Activated naive CD8-positive, alpha-beta T cell (primary cell): ENCODE data around the gene CADM1.

ENCODE experiments used
- H3K27ac Mint-ChIP-seq: one replicate; pipeline ENCODE4 v1.8.0; 2021; ENCODE audit warnings: mixed read lengths
- H3K27me3 Mint-ChIP-seq: one replicate; pipeline ENCODE4 v1.8.0; 2021; ENCODE audit warnings: mixed read lengths
- H3K36me3 Mint-ChIP-seq: one replicate; pipeline ENCODE4 v1.8.0; 2021; ENCODE audit warnings: mixed read lengths
- H3K4me1 Mint-ChIP-seq: one replicate; pipeline ENCODE4 v1.8.0; 2021; ENCODE audit warnings: low read depth, mixed read lengths
- H3K4me3 Mint-ChIP-seq: one replicate; pipeline ENCODE4 v1.8.0; 2021; ENCODE audit warnings: mild to moderate bottlenecking, mixed read lengths
- H3K9me3 Mint-ChIP-seq: one replicate; pipeline ENCODE4 v1.8.0; 2021; ENCODE audit warnings: low read depth, mixed read lengths

CADM1 gene

GRCh38 chr11:115333949-115334348 is 170.3 kb downstream of the CADM1 start:
- no peaks in the 10 kb centered on the region for H3K9me3 Mint-ChIP-seq
- H3K4me1 Mint-ChIP-seq: no peaks in the 10 kb centered on the region

DNA sequence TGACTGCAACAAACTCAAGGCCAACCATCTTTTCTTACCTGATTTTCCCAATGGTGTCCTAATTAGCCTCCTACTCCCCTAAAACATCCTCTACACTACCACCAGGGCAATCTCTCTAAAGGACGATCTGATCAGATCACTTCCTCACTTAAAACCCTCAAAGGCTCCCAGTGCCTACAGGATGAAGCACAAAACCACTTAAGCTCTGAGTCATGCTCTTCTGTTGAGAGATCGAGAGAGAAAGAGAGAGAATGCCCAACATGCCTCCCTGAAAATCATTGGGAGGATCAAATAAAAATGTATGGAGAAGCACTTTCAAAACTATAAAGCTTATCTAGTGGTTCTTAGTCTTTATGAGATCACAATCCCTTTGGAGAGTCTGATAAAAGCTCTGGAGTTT is 171.1 kb downstream of the CADM1 start:
- H3K27ac Mint-ChIP-seq: no peak overlapping the region
- H3K4me1 Mint-ChIP-seq: no peaks in the 10 kb centered on the region
- H3K4me3 Mint-ChIP-seq: no peak overlapping the region
- no peaks in the 10 kb centered on the region for H3K9me3 Mint-ChIP-seq
- H3K36me3 Mint-ChIP-seq: no peaks in the 10 kb centered on the region
- H3K27me3 Mint-ChIP-seq: peaks cover 2% of the 10 kb centered on the region

More at GRCh38 chr11:115333949-115334348, 170.3 kb downstream of the CADM1 start:
- Mint-ChIP-seq H3K27me3 (peaks cover 2% of the 10 kb centered on the region), H3K4me3 (no peak overlapping the region), H3K36me3 (no peaks in the 10 kb centered on the region), H3K27ac (no peak overlapping the region)

DNA sequence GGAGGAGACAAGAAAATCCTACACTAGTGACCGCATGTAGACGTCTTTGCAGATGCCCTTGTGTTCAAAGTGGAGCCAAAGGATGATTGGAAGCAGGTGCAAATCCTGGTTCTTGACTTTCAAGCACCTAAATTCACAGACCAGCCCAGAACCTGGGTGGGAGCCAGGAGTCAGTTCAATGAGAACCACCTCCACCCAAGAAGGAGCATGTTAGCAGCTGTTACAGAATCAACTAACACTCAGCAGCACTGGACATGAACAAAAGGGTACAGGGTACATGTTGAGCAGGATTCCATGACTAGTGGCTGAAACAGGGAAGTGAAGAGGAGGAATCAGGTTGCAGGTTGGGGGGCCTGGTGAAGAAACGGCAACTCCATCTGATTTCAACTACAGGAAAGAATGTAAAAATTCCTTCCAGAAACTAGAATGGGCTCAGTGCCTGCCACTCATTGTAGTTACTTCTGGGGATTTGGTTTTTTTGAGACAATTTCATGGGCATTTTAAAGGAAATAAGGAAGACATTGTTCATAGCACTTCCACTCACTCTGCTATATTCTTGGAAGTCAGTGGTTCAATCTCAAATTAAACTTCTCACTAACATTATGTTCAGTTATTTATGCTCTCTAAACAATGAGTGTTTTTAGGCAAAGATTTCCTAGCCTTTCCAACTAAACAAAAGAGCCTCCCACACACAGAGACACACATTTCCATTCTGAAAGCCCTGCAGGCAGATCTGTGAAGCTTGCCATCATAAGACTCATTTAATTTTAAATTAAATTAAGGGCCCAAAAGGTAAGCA is 173.3 kb downstream of the CADM1 start:
- no peaks in the 10 kb centered on the region for H3K9me3 Mint-ChIP-seq
- peaks cover 2% of the 10 kb centered on the region for H3K27me3 Mint-ChIP-seq
- no peak overlapping the region for H3K4me3 Mint-ChIP-seq
- H3K4me1 Mint-ChIP-seq: no peaks in the 10 kb centered on the region
- no peak overlapping the region for H3K27ac Mint-ChIP-seq
- H3K36me3 Mint-ChIP-seq: no peaks in the 10 kb centered on the region

DNA sequence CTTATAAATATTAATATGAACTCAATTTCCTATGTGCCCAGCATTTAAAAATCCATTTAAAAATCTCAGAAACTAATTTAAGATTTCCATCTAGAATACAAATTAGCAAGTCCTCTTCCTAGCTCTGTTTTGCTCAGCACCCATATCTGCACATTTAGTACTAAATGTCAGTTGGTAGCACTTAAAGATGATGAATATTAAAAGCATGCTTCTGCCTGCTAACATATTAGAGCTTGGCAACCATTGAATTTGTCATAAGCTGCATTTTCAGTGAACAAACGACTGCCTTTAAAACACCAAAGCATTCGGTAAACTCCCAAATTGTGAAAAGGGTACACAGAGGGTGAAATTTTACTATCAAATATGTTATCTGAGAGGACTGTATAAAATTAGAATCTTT is 177.7 kb downstream of the CADM1 start:
- no peaks in the 10 kb centered on the region for H3K36me3 Mint-ChIP-seq
- H3K4me3 Mint-ChIP-seq: no peak overlapping the region
- peaks cover 3% of the 10 kb centered on the region for H3K4me1 Mint-ChIP-seq
- H3K9me3 Mint-ChIP-seq: no peaks in the 10 kb centered on the region
- H3K27me3 Mint-ChIP-seq: peaks cover 1% of the 10 kb centered on the region
- H3K27ac Mint-ChIP-seq: no peak overlapping the region

DNA sequence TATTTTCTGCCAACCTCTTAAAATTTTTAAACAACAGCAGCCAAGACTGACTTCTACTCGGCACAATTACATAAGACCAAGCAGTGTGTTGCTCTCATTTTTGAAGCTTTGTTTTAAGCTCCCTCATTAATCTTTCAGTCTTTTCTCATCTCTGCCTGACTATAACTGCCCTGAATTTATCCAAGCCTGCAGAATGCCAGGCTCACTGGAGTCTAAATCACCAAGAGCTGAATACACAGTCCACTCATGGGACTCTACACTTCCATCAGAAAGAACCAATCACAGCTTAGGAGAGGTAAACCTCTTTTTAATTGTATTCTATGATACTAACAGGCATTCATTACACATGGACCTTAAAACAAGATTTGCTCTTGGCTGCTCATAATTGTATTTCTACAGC is 178.7 kb downstream of the CADM1 start:
- peaks cover 1% of the 10 kb centered on the region for H3K27me3 Mint-ChIP-seq
- no peaks in the 10 kb centered on the region for H3K36me3 Mint-ChIP-seq

GRCh38 chr11:115324581-115325432 is 179.4 kb downstream of the CADM1 start:
- H3K4me3 Mint-ChIP-seq: no peak overlapping the region
- H3K36me3 Mint-ChIP-seq: no peaks in the 10 kb centered on the region
- peaks cover 3% of the 10 kb centered on the region for H3K4me1 Mint-ChIP-seq
- H3K27me3 Mint-ChIP-seq: peaks cover 1% of the 10 kb centered on the region
- H3K27ac Mint-ChIP-seq: no peak overlapping the region
- H3K9me3 Mint-ChIP-seq: no peaks in the 10 kb centered on the region

More for the DNA sequence above, 178.7 kb downstream of the CADM1 start:
- H3K4me3 Mint-ChIP-seq: no peak overlapping the region
- no peaks in the 10 kb centered on the region for H3K9me3 Mint-ChIP-seq
- H3K27ac Mint-ChIP-seq: no peak overlapping the region
- H3K4me1 Mint-ChIP-seq: peaks cover 3% of the 10 kb centered on the region

DNA sequence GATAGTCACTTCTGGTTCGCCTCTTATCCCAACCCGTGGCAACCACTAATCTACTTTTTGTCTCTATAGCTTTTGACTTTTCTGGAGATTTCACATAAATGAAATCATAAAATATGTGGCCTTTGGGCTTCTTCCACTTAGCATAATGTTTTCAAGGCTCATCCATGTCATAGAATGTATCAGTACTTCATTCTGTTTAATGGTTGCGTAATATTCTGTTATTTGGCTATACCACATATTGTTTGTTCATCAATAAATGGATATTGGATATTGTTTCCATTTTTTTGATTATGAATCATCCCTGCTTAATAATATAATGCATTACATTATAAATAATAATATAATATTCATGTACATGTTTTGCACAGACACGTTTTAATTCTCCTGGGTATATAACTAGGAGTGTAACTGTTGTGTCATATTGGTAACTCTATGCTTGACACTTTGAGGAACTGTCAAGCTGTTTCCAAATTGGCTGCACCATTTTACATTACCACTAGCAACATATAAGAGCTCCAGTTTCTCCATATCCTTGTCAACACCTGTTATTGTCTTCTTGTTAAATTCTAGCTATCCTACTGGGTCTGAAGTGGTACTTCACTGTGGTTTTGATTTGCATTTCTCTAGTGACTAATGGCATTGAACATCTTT is 181.5 kb downstream of the CADM1 start:
- peaks cover 1% of the 10 kb centered on the region for H3K27me3 Mint-ChIP-seq

GRCh38 chr11:115321605-115322289 is 182.5 kb downstream of the CADM1 start:
- no peak overlapping the region for H3K27ac Mint-ChIP-seq

More for the DNA sequence above, 181.5 kb downstream of the CADM1 start:
- H3K4me3 Mint-ChIP-seq: no peak overlapping the region
- no peak overlapping the region for H3K27ac Mint-ChIP-seq
- peaks cover 3% of the 10 kb centered on the region for H3K4me1 Mint-ChIP-seq
- no peaks in the 10 kb centered on the region for H3K36me3 Mint-ChIP-seq
- H3K9me3 Mint-ChIP-seq: no peaks in the 10 kb centered on the region

GRCh38 chr11:115317277-115318185 is 186.7 kb downstream of the CADM1 start:
- no peak overlapping the region for H3K4me3 Mint-ChIP-seq
- peaks cover 1% of the 10 kb centered on the region for H3K27me3 Mint-ChIP-seq
- no peak overlapping the region for H3K27ac Mint-ChIP-seq
- no peaks in the 10 kb centered on the region for H3K36me3 Mint-ChIP-seq
- H3K4me1 Mint-ChIP-seq: no peaks in the 10 kb centered on the region
- no peaks in the 10 kb centered on the region for H3K9me3 Mint-ChIP-seq

More at GRCh38 chr11:115321605-115322289, 182.5 kb downstream of the CADM1 start:
- peaks cover 1% of the 10 kb centered on the region for H3K27me3 Mint-ChIP-seq
- H3K4me3 Mint-ChIP-seq: no peak overlapping the region
- no peaks in the 10 kb centered on the region for H3K36me3 Mint-ChIP-seq
- H3K9me3 Mint-ChIP-seq: no peaks in the 10 kb centered on the region
- H3K4me1 Mint-ChIP-seq: peaks cover 3% of the 10 kb centered on the region

DNA sequence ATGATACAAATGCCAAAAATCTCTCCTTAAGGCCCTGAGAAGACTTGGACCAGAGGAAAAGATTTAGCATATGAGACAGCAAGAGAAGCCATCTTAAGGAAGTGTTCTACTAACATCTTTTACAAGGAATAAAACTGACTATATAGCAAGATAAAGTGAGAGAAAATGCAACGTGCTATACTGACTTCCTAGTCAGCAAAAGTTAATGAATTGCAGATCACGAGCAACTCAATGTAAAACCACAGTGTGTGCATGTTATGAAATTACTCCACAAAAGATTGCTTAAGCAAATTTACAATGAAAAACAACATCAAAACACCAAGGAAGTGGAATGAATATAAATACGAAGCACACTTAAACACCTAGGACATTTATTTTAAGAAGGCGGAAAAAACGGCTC is 187.5 kb downstream of the CADM1 start:
- no peaks in the 10 kb centered on the region for H3K4me1 Mint-ChIP-seq
- H3K9me3 Mint-ChIP-seq: no peaks in the 10 kb centered on the region

DNA sequence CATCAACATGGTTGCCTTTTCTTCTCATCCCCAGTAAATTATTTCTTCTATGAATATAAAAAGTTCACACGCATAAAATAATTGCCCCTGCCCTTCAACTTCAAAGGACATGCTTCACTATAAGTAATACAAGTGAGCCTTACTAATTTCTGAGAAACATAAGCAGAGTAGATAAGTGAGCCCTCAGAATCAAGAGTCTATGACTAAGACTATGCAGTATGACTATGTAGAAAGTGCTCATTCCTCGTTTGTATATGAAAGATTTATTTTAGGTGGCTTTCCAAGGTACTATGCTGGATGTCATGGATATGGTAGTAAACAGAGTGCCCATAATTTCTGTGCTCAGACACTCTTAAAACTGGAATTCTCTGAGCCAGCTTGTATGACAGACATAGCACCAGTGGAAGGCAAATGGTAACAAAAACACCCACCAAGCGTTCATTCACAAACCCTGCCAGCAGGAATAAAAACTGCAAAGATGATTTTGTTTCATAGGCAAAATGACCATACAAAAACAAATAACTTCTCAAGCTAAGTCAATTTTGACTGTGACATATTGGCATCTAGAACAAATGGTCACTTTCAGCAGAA is 189.8 kb downstream of the CADM1 start:
- Mint-ChIP-seq H3K4me1 (no peaks in the 10 kb centered on the region), H3K36me3 (no peaks in the 10 kb centered on the region), H3K9me3 (no peaks in the 10 kb centered on the region), H3K27me3 (no peaks in the 10 kb centered on the region), H3K4me3 (no peak overlapping the region), H3K27ac (no peak overlapping the region)

More for the DNA sequence above, 187.5 kb downstream of the CADM1 start:
- no peaks in the 10 kb centered on the region for H3K36me3 Mint-ChIP-seq
- no peaks in the 10 kb centered on the region for H3K27me3 Mint-ChIP-seq
- no peak overlapping the region for H3K4me3 Mint-ChIP-seq
- H3K27ac Mint-ChIP-seq: no peak overlapping the region

GRCh38 chr11:115313224-115313838 is 190.9 kb downstream of the CADM1 start:
- no peaks in the 10 kb centered on the region for H3K27me3 Mint-ChIP-seq
- no peaks in the 10 kb centered on the region for H3K36me3 Mint-ChIP-seq
- H3K9me3 Mint-ChIP-seq: no peaks in the 10 kb centered on the region
- H3K4me1 Mint-ChIP-seq: no peaks in the 10 kb centered on the region
- no peak overlapping the region for H3K27ac Mint-ChIP-seq
- no peak overlapping the region for H3K4me3 Mint-ChIP-seq

GRCh38 chr11:115311949-115312348 is 192.3 kb downstream of the CADM1 start:
- no peak overlapping the region for H3K27ac Mint-ChIP-seq
- no peaks in the 10 kb centered on the region for H3K27me3 Mint-ChIP-seq
- H3K9me3 Mint-ChIP-seq: no peaks in the 10 kb centered on the region
- no peaks in the 10 kb centered on the region for H3K36me3 Mint-ChIP-seq
- no peaks in the 10 kb centered on the region for H3K4me1 Mint-ChIP-seq
- no peak overlapping the region for H3K4me3 Mint-ChIP-seq
